NCI-H1694 treated with DMSO at 0.1 percent for 48 hours (cell line): ENCODE measurements around the gene CAPN1.
"Not testable (repeated sequence)": the region's sequence is repeated elsewhere in the genome, so short reads cannot be mapped to it uniquely, and the experiment has no call there.

Experiments used
- DNase-seq: peaks from one replicate; lab custom pipeline; 2025; lab: John Stamatoyannopoulos, UW

The CAPN1 gene

GRCh38 chr11:65181569-65182257 lies at the start of gene CAPN1:
TSS of gene CAPN1 (plus strand) at chr11:65181928. CDS start at chr11:65182702, 774 bp downstream.
- DNase-seq: peak; percentile 30

GRCh38 chr11:65132238-65132987 lies 49.3 kb upstream of the CAPN1 start:
- DNase-seq: no peak

GRCh38 chr11:65132988-65133700 lies 48.6 kb upstream of the CAPN1 start:
- no peak for DNase-seq

GRCh38 chr11:65133724-65134123 lies 48.0 kb upstream of the CAPN1 start:
- DNase-seq: no peak

- DNase-seq: peak; percentile 70
These were observed 47.3 kb upstream of the CAPN1 start, which contains the start of gene SYVN1 for GRCh38 chr11:65134240-65134951. TSS of gene SYVN1 (minus strand) at chr11:65134519. CDS start at chr11:65133601, 918 bp downstream.

- peak; percentile 95 for DNase-seq
These were observed 46.6 kb upstream of the CAPN1 start for GRCh38 chr11:65134952-65135632.

GRCh38 chr11:65135633-65136145 lies 46.0 kb upstream of the CAPN1 start:
- no peak for DNase-seq

GRCh38 chr11:65136515-65137096 lies 45.1 kb upstream of the CAPN1 start:
- no peak for DNase-seq

GRCh38 chr11:65141896-65142494 lies 39.7 kb upstream of the CAPN1 start:
- DNase-seq: no peak

GRCh38 chr11:65147352-65148075 lies 34.2 kb upstream of the CAPN1 start:
- no peak for DNase-seq

GRCh38 chr11:65148657-65149056 lies 33.1 kb upstream of the CAPN1 start:
- DNase-seq: no peak

- not testable (repeated sequence) for DNase-seq
These were observed 31.6 kb upstream of the CAPN1 start for GRCh38 chr11:65150131-65150508.

GRCh38 chr11:65150509-65151299 lies 31.0 kb upstream of the CAPN1 start:
- DNase-seq: peak; percentile 24

- DNase-seq: no peak
These were observed 30.3 kb upstream of the CAPN1 start for GRCh38 chr11:65151331-65151899.

- DNase-seq: no peak
These were observed 29.6 kb upstream of the CAPN1 start for GRCh38 chr11:65152122-65152521.

- no peak for DNase-seq
These were observed 25.5 kb upstream of the CAPN1 start for GRCh38 chr11:65156256-65156655.

- DNase-seq: no peak
These were observed 24.8 kb upstream of the CAPN1 start for GRCh38 chr11:65156926-65157325.

GRCh38 chr11:65157336-65157735 lies 24.4 kb upstream of the CAPN1 start:
- no peak for DNase-seq

GRCh38 chr11:65159012-65159411 lies 22.7 kb upstream of the CAPN1 start:
- no peak for DNase-seq
